Upper lobe of left lung (tissue), 4 donors: ENCODE measurements around the gene PLXNA4.

Source experiments
- CTCF ChIP-seq, 6 experiments: fragments of 450-650 bp in 4 of 6; fragments of 200-600 bp in 2 of 6; sonication (generic) in 2 of 6; IDR thresholded peaks; one replicate each; pipeline ENCODE4 v1.5.1; 2016 to 2019; ENCODE audit warnings: antibody characterized with exemption in 6 of 6
- EP300 ChIP-seq, 4 donors: sonication (generic); formaldehyde crosslinking; IDR thresholded peaks; one replicate each; pipeline ENCODE4 v1.5.1; 2017; ENCODE audit warnings: antibody characterized with exemption in 4 of 4, control low read depth in 2 of 4
- POLR2A ChIP-seq, 4 donors: fragments of 450-650 bp; IDR thresholded peaks; one replicate each; pipeline ENCODE4 v1.5.1; 2016 to 2017; ENCODE audit warnings: antibody characterized with exemption in 4 of 4, mild to moderate bottlenecking in 2 of 4
- POLR2AphosphoS5 ChIP-seq, 2 donors: sonication (generic); formaldehyde crosslinking; IDR thresholded peaks; one replicate each; pipeline ENCODE4 v1.5.1; 2017; ENCODE audit warnings: antibody characterized with exemption in 2 of 2

- TF ChIP-seq CTCF (IDR thresholded peaks at IDR 0.05), result no peak
- no peak for TF ChIP-seq POLR2A (IDR thresholded peaks at IDR 0.05)
- no peak for TF ChIP-seq POLR2AphosphoS5 (IDR thresholded peaks at IDR 0.05)
- TF ChIP-seq EP300 (IDR thresholded peaks at IDR 0.05), result no peak
Measured at GRCh38 chr7:132353936-132354335, 222.3 kb downstream of the PLXNA4 start.
